Measurements from ENCODE around the gene OSBPL8.

OSBPL8 gene

GRCh38 chr12:76470028-76470939, 89.3 kb downstream of the OSBPL8 start:
- no peak for DNase-seq (ENCODE audit: low read depth in 2 of 2)

GRCh38 chr12:76464631-76465166, 94.9 kb downstream of the OSBPL8 start:
- DNase-seq (ENCODE audit: low read depth in 2 of 2), result no peak

- DNase-seq (ENCODE audit: low read depth in 2 of 2), result no peak
Measured at GRCh38 chr12:76462668-76463224, 96.8 kb downstream of the OSBPL8 start.

DNA sequence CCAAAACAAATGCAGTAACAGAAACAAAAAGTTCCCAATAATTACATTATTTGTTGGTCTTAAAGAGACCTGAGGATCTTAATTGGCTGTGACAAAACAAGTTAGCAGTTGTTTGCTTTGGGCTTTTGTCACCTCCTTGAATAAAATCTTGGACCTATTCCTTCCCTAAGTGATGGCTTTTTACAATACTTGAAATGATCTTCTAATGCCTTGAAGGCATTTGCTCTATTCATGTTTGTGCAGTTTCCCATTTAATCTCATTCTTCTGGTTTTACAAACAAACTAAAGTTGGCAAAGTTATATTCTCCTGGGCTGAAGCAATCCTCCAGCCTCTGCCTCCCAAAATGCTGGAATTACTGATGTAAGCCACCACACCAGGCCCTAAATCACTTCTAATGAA, 98.8 kb downstream of the OSBPL8 start:
- no peak for DNase-seq (ENCODE audit: low read depth in 2 of 2)

GRCh38 chr12:76457818-76458217, 101.8 kb downstream of the OSBPL8 start:
- DNase-seq (ENCODE audit: low read depth in 2 of 2), result no peak

DNA sequence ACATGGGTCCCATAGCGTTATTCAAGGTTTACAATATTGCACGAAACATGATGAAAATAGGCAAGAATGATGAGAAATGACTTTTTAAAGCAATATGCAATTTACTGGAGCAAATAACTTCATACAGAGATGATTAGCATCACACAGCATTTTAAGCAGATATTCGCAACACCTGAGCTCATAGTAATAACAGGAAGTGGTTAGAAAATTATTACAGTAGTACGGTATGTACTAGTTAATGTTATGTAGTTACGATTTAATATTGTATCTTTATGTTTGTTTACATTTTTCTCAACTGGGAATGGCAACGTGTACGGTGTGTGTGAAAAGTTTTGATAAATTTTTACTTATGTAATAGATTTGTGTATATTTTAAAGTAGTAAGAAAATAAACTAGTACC, 102.6 kb downstream of the OSBPL8 start:
- no peak for DNase-seq (ENCODE audit: low read depth in 2 of 2)

GRCh38 chr12:76455582-76456345, 103.8 kb downstream of the OSBPL8 start:
- no peak for DNase-seq (ENCODE audit: low read depth in 2 of 2)

- no peak for DNase-seq (ENCODE audit: low read depth in 2 of 2)
Measured at GRCh38 chr12:76451528-76451927, 108.0 kb downstream of the OSBPL8 start.

DNA sequence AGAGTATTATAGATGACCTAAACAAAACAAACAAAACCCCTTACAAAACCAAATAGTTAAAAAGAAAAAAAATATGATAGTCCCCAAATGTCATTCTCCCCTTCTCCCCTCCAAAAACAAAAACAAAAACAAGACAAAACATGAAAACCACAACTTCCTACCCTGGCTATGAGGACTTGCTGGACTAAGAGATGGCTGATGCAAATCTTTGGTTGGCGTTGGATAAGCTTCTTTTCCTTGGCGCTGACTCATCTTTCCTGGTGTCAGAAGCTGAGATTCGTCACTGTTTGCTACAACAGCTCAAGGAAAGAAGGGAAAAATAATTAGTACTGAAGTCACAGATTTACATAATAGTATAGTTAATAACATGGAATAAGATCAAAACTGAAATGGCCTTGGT, 108.9 kb downstream of the OSBPL8 start:
- no peak for DNase-seq (ENCODE audit: low read depth in 2 of 2)

GRCh38 chr12:76449993-76450392, 109.6 kb downstream of the OSBPL8 start:
- DNase-seq (ENCODE audit: low read depth in 2 of 2), result no peak

GRCh38 chr12:76449583-76449982, 110.0 kb downstream of the OSBPL8 start:
- no peak for DNase-seq (ENCODE audit: low read depth in 2 of 2)

DNA sequence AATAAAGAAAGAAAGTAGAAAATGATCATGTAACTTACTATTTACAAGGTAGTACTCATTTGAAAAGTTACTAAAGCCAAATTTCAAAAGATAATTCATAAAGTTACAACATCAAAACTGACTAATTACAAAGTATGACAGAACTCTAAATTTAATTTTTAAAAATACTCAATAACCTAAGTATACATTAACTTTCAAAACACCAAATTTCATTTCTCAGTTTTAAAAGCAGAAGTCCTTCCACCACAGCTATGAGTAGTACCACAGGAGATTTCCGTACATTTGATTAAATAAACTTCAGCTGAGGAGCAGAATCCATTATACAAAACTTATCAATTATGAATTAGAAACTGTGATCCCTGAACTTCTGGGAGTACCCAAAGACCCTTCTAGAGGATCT, 110.6 kb downstream of the OSBPL8 start:
- no peak for DNase-seq (ENCODE audit: low read depth in 2 of 2)

GRCh38 chr12:76446090-76446489, 113.5 kb downstream of the OSBPL8 start:
- no peak for DNase-seq (ENCODE audit: low read depth in 2 of 2)

DNA sequence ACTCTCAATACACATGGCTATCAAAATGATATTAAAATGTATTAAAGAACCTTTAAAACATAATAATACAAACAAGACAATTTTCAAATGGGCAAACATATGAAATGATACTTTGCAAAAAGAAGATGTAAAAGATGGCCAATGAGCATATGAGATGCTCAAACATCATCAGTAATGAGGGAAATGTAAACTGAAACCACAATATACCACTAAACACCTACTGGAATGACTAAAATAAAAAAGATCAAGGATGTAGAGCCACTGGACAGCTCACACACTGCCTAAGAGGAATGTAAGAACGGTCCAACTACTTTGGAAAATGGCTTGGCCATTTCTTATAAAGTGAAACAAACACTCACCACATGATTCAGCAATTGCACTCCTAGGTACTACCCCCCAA, 114.1 kb downstream of the OSBPL8 start:
- DNase-seq (ENCODE audit: low read depth in 2 of 2), result no peak

DNA sequence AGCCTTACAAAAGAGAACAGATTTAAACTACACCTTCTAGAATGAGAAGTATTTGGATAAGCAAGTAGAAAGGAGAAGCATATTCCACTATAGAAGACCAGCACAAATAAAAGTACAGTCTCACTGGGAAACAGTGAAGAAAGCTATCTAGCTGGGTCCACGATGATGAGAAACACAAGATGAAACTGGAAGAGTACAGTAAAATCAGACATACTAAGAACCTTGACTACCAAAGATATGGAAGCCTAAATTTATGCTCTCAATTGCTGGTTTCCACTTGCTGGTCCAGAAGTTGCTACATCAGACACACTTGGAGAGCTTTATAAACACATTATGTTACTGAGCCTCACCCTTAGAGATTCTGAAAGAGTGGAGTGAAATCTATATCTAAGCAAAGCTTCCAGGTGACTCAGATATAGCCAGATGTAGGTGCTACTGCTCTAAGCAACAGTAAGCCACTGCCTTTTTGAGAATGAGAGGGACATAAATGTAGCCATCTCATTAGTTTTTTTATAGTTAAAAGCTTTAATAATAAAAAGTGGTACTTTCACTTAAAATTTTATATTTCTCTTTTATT, 115.1 kb downstream of the OSBPL8 start:
- no peak for DNase-seq (ENCODE audit: low read depth in 2 of 2)

DNA sequence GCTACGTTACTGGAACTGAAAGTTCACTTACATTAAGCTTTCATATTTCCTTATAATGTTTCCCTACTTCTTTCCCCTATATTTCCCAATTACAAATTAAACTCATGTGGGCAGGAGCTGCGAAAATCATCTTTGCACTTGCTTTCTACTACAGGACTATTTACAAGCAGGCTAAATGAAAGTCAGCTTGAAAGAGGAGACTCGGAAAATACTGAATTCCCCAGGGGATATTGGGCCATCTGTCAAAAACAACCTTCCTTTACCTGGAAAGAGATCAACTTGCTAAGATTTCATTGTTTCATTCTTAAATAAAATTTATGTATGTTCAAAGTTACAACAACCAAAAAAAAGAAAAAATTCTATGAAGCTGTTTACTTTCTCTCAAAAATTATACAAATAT, 118.6 kb downstream of the OSBPL8 start:
- DNase-seq (ENCODE audit: low read depth in 2 of 2), result no peak

- DNase-seq (ENCODE audit: low read depth in 2 of 2), result no peak
Measured at GRCh38 chr12:76432733-76433132, 126.8 kb downstream of the OSBPL8 start.

- no peak for DNase-seq (ENCODE audit: low read depth in 2 of 2)
Measured at GRCh38 chr12:76428117-76428516, 131.5 kb downstream of the OSBPL8 start.

GRCh38 chr12:76426160-76426559, 133.4 kb downstream of the OSBPL8 start:
- DNase-seq (ENCODE audit: low read depth in 2 of 2), result no peak

DNA sequence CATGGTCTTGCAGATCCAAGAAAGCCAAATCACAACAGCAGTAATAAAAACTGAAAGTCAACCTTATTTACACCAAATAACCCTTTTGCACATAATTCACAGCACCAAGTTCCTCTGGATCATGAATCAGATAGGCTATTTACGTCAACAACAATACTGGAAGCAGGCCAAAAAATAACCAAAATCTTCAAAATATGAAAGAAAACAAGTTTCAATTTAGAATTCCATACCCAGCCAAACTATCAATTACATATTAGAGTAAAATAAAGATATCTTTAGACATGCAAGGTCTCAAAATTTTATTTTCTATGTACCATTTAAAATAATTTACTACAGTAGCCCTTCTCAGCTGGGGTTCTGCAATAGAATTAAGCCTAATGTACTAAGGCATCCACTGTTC, 134.6 kb downstream of the OSBPL8 start:
- no peak for DNase-seq (ENCODE audit: low read depth in 2 of 2)

DNA sequence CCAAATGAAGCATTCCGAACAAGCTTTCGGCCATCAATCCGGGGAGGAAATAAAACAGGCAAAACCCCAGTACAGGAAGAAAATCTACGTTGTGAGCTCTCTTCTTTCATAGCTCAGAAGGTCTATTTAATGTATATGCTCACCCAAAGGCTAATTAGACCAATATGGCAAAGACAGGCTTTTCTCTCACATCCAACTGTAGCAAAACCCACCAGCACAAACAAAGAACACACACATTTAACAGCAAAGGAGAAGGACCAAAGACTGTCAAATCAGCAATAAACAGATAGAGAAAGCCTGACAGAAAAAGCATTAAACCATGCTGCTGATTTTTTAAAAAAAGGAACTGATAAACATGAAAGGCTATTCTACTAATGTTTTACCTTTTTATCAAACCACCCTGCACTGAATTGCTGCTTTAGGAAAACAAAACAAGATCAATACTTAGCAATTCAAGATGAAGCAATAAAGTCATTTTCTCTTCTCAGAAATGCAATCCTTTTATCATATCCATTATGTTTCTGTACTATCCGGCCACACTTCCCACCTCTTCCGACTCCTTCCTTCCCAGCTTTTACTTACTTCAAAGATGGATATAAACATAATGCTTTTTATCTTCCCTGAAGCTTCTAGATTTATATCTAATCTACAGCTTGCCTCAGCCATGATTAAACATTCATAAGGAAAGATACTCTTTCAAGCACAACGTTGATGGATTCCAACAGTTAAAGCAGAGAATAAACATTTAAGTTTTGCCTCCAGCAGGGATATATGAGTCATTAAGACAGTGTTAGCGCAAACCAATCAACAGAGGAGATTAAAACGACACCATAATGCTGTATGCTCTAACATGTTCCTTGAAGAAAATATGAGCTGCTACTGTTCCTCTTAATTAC, 136.8 kb downstream of the OSBPL8 start:
- no peak for DNase-seq (ENCODE audit: low read depth in 2 of 2)

Measured in stimulated activated CD8-positive, alpha-beta memory T cell treated with anti-CD3 and anti-CD28 coated beads, Interleukin-15, amount 100 ng/mL, for 48 hours (primary cell).